Neural progenitor cell (in vitro differentiated cells): ENCODE data around the gene B3GNT4. TPM values are rescaled to one million over a fixed set of nuclear protein-coding genes. Genes with fewer than 3 reads are reported as not detected.
A peak's percentile ranks its signal among the peaks of the same experiment; 100 is the strongest.

Experiments used
- DNase-seq: peaks from one replicate; pipeline ENCODE4 v3.0.0-alpha.2; 2016; ENCODE audit warnings: low spot score
- H2AFZ ChIP-seq: fragments of 200-600 bp; sonication (generic); replicated peaks from 2 replicates; pipeline ENCODE4 v1.6.1; 2016; ENCODE audit warnings: antibody characterized with exemption
- H3F3A ChIP-seq: fragments of 200-600 bp; sonication (generic); 2 replicates; pipeline ENCODE4 v1.6.1; 2016; ENCODE audit warnings: antibody characterized with exemption, low read depth
- H3K27ac ChIP-seq: fragments of 200-600 bp; sonication (generic); 2 replicates; pipeline ENCODE4 v1.5.1; 2016; ENCODE audit warnings: mild to moderate bottlenecking
- H3K27me3 ChIP-seq: fragments of 200-600 bp; sonication (generic); 2 replicates; pipeline ENCODE4 v1.6.1; 2016; ENCODE audit warnings: mild to moderate bottlenecking, moderate library complexity
- H3K36me3 ChIP-seq: fragments of 200-600 bp; sonication (generic); 2 replicates; pipeline ENCODE4 v1.5.1; 2016
- H3K4me1 ChIP-seq: fragments of 200-600 bp; sonication (generic); 2 replicates; pipeline ENCODE4 v1.6.1; 2016; ENCODE audit warnings: mixed run types
- H3K4me2 ChIP-seq: fragments of 200-600 bp; sonication (generic); 2 replicates; pipeline ENCODE4 v1.6.1; 2016
- H3K4me3 ChIP-seq: fragments of 200-600 bp; sonication (generic); 2 replicates; pipeline ENCODE4 v1.5.1; 2016
- H3K79me2 ChIP-seq: fragments of 200-600 bp; sonication (generic); 2 replicates; pipeline ENCODE4 v1.6.1; 2016; ENCODE audit warnings: low read depth
- H3K9ac ChIP-seq: fragments of 200-600 bp; sonication (generic); 2 replicates; pipeline ENCODE4 v1.6.1; 2016
- H3K9me3 ChIP-seq: fragments of 200-600 bp; sonication (generic); 2 replicates; pipeline ENCODE4 v1.5.1; 2016; ENCODE audit warnings: low read depth
- H4K20me1 ChIP-seq: fragments of 200-600 bp; sonication (generic); 2 replicates; pipeline ENCODE4 v1.6.1; 2016; ENCODE audit warnings: low read depth
- H3K27ac Mint-ChIP-seq: 3 replicates; pipeline ENCODE4 v1.8.0; 2021; ENCODE audit warnings: mixed read lengths
- H3K27me3 Mint-ChIP-seq: 2 replicates; pipeline ENCODE4 v1.8.0; 2022; ENCODE audit warnings: low read depth, mild to moderate bottlenecking, inconsistent platforms, moderate library complexity, mixed read lengths; ENCODE audit not compliant: insufficient read depth
- H3K36me3 Mint-ChIP-seq: 3 replicates; pipeline ENCODE4 v1.8.0; 2021; ENCODE audit warnings: mixed read lengths
- H3K4me1 Mint-ChIP-seq: 3 replicates; pipeline ENCODE4 v1.8.0; 2021; ENCODE audit warnings: mixed read lengths
- H3K4me3 Mint-ChIP-seq: 3 replicates; pipeline ENCODE4 v1.8.0; 2021; ENCODE audit warnings: mild to moderate bottlenecking, moderate library complexity, mixed read lengths
- H3K9me3 Mint-ChIP-seq: 3 replicates; pipeline ENCODE4 v1.8.0; 2020; ENCODE audit warnings: mixed read lengths
- CTCF ChIP-seq: fragments of 200-600 bp; sonication (generic); IDR thresholded peaks from 2 replicates; pipeline ENCODE4 v1.5.1; 2017; ENCODE audit warnings: antibody characterized with exemption, mild to moderate bottlenecking
- EZH2 ChIP-seq: fragments of 200-600 bp; sonication (generic); IDR thresholded peaks from 2 replicates; pipeline ENCODE4 v1.6.1; 2017; ENCODE audit warnings: antibody characterized with exemption, mild to moderate bottlenecking, moderate library complexity
- EZH2phosphoT487 ChIP-seq: fragments of 200-600 bp; sonication (generic); IDR thresholded peaks from 2 replicates; pipeline ENCODE4 v1.6.1; 2017; ENCODE audit warnings: antibody characterized with exemption
- total RNA-seq: library from RNA; depleted of rRNA; stranded (reverse); fragments of >200 nt; gene quantifications from 2 replicates; pipeline ENCODE4 v1.2.3, GENCODE V29; 2015; ENCODE audit warnings: low replicate concordance

Gene B3GNT4
- total RNA-seq, 1 donor from 2014 or later = 0.30 TPM

GRCh38 chr12:122187466-122187865 lies 16.0 kb upstream of the B3GNT4 start:
- H3K79me2 ChIP-seq = no peaks in the 10 kb centered on the region
- H3K27me3 Mint-ChIP-seq = peaks cover 22% of the 10 kb centered on the region
- H4K20me1 ChIP-seq = no peaks in the 10 kb centered on the region
- DNase-seq = no peak
- H3K4me1 Mint-ChIP-seq = peaks cover 3% of the 10 kb centered on the region
- H3F3A ChIP-seq = no peaks in the 10 kb centered on the region
- H3K9me3 ChIP-seq = no peaks in the 10 kb centered on the region
- H3K36me3 Mint-ChIP-seq = no peaks in the 10 kb centered on the region
- H3K27ac Mint-ChIP-seq = no peak overlapping the region
- TF ChIP-seq CTCF (no peak), EZH2phosphoT487 (no peak), EZH2 (no peak)
- no peak overlapping the region for H3K9ac ChIP-seq
- H3K4me2 ChIP-seq = no peak overlapping the region
- H3K4me3 ChIP-seq = no peak overlapping the region
- H3K27me3 ChIP-seq = peaks cover 25% of the 10 kb centered on the region
- no peak overlapping the region for H3K27ac ChIP-seq
- H3K9me3 Mint-ChIP-seq = no peaks in the 10 kb centered on the region
- H3K36me3 ChIP-seq = no peaks in the 10 kb centered on the region
- H3K4me3 Mint-ChIP-seq = no peak overlapping the region
- H3K4me1 ChIP-seq = no peaks in the 10 kb centered on the region
- H2AFZ ChIP-seq = no peak overlapping the region

GRCh38 chr12:122189626-122190475 lies 13.7 kb upstream of the B3GNT4 start:
- Histone ChIP-seq H3K4me1 (no peaks in the 10 kb centered on the region), H3K27ac (no peak overlapping the region), H2AFZ (no peak overlapping the region), H3K27me3 (peaks cover 1% of the 10 kb centered on the region), H3K9ac (no peak overlapping the region), H3K36me3 (no peaks in the 10 kb centered on the region), H3F3A (no peaks in the 10 kb centered on the region), H4K20me1 (no peaks in the 10 kb centered on the region), H3K9me3 (no peaks in the 10 kb centered on the region), H3K4me2 (no peak overlapping the region), H3K79me2 (no peaks in the 10 kb centered on the region), H3K4me3 (no peak overlapping the region)
- H3K27ac Mint-ChIP-seq = no peak overlapping the region
- peaks cover 16% of the 10 kb centered on the region for H3K27me3 Mint-ChIP-seq
- no peaks in the 10 kb centered on the region for H3K36me3 Mint-ChIP-seq
- no peaks in the 10 kb centered on the region for H3K4me1 Mint-ChIP-seq
- TF ChIP-seq CTCF = no peak
- no peak for TF ChIP-seq EZH2phosphoT487
- TF ChIP-seq EZH2 = no peak
- peaks cover 3% of the 10 kb centered on the region for H3K9me3 Mint-ChIP-seq
- DNase-seq = no peak
- H3K4me3 Mint-ChIP-seq = no peak overlapping the region

GRCh38 chr12:122190842-122191668 lies 12.5 kb upstream of the B3GNT4 start:
- no peaks in the 10 kb centered on the region for H3K36me3 Mint-ChIP-seq
- H3K4me3 Mint-ChIP-seq = peak overlapping the region; percentile 18
- H3K27me3 Mint-ChIP-seq = peaks cover 13% of the 10 kb centered on the region
- H3K9ac ChIP-seq = no peak overlapping the region
- no peaks in the 10 kb centered on the region for H4K20me1 ChIP-seq
- H2AFZ ChIP-seq = no peak overlapping the region
- TF ChIP-seq CTCF (peak; percentile 80), EZH2 (no peak)
- no peaks in the 10 kb centered on the region for H3K36me3 ChIP-seq
- no peaks in the 10 kb centered on the region for H3F3A ChIP-seq
- peak; percentile 81 for DNase-seq
- no peaks in the 10 kb centered on the region for H3K4me1 Mint-ChIP-seq
- H3K9me3 Mint-ChIP-seq = peaks cover 10% of the 10 kb centered on the region
- H3K27ac ChIP-seq = no peak overlapping the region
- H3K27me3 ChIP-seq = no peaks in the 10 kb centered on the region
- no peaks in the 10 kb centered on the region for H3K9me3 ChIP-seq
- no peak overlapping the region for H3K4me3 ChIP-seq
- no peaks in the 10 kb centered on the region for H3K79me2 ChIP-seq
- H3K27ac Mint-ChIP-seq = peak overlapping the region; percentile 63
- no peak overlapping the region for H3K4me2 ChIP-seq
- no peaks in the 10 kb centered on the region for H3K4me1 ChIP-seq
